ENCODE data around the gene TMEM209.

Gene TMEM209

GRCh38 chr7:130118294-130118693 lies 86.9 kb downstream of the TMEM209 start:
- no peak for DNase-seq

DNA sequence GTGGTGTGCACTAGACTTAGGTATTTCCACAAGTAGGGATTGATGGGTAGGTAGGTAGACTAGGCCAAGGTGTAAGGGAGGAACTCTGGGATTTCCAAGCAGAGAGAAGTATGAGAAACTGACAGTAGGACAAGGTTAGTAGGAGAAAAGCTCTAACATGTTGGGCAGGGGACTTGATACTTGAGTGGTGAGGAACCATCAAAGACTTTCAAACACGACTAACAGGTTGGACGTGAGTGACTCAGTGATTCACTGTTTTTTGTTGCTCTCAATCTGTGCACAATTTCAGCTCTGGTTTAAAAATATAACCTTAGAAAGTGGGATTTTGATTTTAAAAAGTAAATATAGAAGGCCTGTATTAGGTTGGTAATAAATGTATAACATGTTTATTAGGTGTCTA lies 90.4 kb downstream of the TMEM209 start:
- DNase-seq: no peak
